Osteoblast (primary cell): ENCODE data around the gene EFL1. TPM values are rescaled to one million over a fixed set of nuclear protein-coding genes. Genes with fewer than 3 reads are reported as not detected.

Experiments used
- DNase-seq: peaks from one replicate; pipeline ENCODE4 v3.0.0; 2011; ENCODE audit warnings: low spot score, mixed read lengths; ENCODE audit not compliant: insufficient read length; ENCODE audit errors: missing footprints
- H2AFZ ChIP-seq: 2 replicates; pipeline ENCODE4 v1.6.0; 2011; ENCODE audit warnings: mild to moderate bottlenecking, low read length
- H3K27ac ChIP-seq: 2 replicates; pipeline ENCODE4 v1.5.1; 2011; ENCODE audit warnings: mild to moderate bottlenecking, low read depth, low read length, moderate library complexity
- H3K27me3 ChIP-seq: 2 replicates; pipeline ENCODE4 v1.6.0; 2012; ENCODE audit warnings: mild to moderate bottlenecking, control low read depth, inconsistent platforms, low read length, moderate library complexity; ENCODE audit not compliant: insufficient read depth
- H3K36me3 ChIP-seq: 2 replicates; pipeline ENCODE4 v1.5.1; 2011; ENCODE audit warnings: mild to moderate bottlenecking, low read length, control low read depth, moderate library complexity; ENCODE audit not compliant: insufficient read depth
- H3K4me1 ChIP-seq: 2 replicates; pipeline ENCODE4 v1.5.1; 2011; ENCODE audit warnings: mild to moderate bottlenecking, low read length, control low read depth, moderate library complexity; ENCODE audit not compliant: insufficient read depth
- H3K4me2 ChIP-seq: 2 replicates; pipeline ENCODE4 v1.6.0; 2011; ENCODE audit warnings: mild to moderate bottlenecking, low read length; ENCODE audit not compliant: insufficient read depth
- H3K4me3 ChIP-seq: fragments of 200-600 bp; sonication (generic); 3 replicates; pipeline ENCODE4 v1.5.1; 2012; ENCODE audit warnings: mild to moderate bottlenecking, low read length, inconsistent platforms; ENCODE audit not compliant: insufficient read depth
- H3K79me2 ChIP-seq: 2 replicates; pipeline ENCODE4 v1.6.0; 2012; ENCODE audit warnings: mild to moderate bottlenecking, low read length, control low read depth, inconsistent platforms; ENCODE audit not compliant: insufficient read depth
- H3K9me3 ChIP-seq: 2 replicates; pipeline ENCODE4 v1.5.1; 2011; ENCODE audit warnings: low read depth, low read length, control low read depth
- H4K20me1 ChIP-seq: 2 replicates; pipeline ENCODE4 v1.6.0; 2012; ENCODE audit warnings: mild to moderate bottlenecking, low read length, control low read depth; ENCODE audit not compliant: insufficient read depth
- total RNA-seq: library from RNA; depleted of rRNA; stranded (reverse); fragments of >200 nt; gene quantifications from 2 replicates; pipeline ENCODE4 v1.2.3, GENCODE V29; 2012
- TF ChIP-seq, protein P1 (sequence below): IDR thresholded peaks from 2 replicates; pipeline ENCODE4 v1.5.1; 2011; ENCODE audit warnings: mild to moderate bottlenecking, low read depth, low read length, moderate library complexity; ENCODE audit errors: extremely low read depth

The EFL1 gene
- total RNA-seq, 1 donor, result 32.9 TPM

DNA sequence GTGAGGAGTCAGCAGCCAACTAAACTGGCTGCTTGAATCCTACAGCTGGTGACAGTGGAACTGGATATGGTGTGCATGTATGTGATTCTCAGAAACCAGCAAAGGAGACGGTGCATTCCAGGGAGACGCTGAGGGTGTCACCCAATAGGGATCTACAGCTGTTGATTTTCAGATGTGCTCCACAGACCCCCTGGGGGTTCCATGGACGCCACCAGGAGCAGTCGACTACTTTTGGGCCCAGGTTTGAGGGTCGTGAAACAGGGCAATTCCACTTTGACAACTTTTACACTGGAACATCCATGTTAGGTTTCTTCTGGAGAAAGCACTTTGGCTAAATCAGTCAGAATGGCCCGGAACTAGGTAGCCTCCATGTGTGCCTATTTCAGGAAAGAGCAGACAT, 145.2 kb downstream of the EFL1 start:
- H3K4me3 ChIP-seq, result no peak overlapping the region
- no peaks in the 10 kb centered on the region for H3K27me3 ChIP-seq
- TF ChIP-seq, protein P1, sequence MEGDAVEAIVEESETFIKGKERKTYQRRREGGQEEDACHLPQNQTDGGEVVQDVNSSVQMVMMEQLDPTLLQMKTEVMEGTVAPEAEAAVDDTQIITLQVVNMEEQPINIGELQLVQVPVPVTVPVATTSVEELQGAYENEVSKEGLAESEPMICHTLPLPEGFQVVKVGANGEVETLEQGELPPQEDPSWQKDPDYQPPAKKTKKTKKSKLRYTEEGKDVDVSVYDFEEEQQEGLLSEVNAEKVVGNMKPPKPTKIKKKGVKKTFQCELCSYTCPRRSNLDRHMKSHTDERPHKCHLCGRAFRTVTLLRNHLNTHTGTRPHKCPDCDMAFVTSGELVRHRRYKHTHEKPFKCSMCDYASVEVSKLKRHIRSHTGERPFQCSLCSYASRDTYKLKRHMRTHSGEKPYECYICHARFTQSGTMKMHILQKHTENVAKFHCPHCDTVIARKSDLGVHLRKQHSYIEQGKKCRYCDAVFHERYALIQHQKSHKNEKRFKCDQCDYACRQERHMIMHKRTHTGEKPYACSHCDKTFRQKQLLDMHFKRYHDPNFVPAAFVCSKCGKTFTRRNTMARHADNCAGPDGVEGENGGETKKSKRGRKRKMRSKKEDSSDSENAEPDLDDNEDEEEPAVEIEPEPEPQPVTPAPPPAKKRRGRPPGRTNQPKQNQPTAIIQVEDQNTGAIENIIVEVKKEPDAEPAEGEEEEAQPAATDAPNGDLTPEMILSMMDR, result no peak
- no peaks in the 10 kb centered on the region for H4K20me1 ChIP-seq
- H3K36me3 ChIP-seq, result no peaks in the 10 kb centered on the region
- no peak overlapping the region for H3K27ac ChIP-seq
- H3K79me2 ChIP-seq, result peaks cover 2% of the 10 kb centered on the region
- H3K4me1 ChIP-seq, result peaks cover 10% of the 10 kb centered on the region
- no peak overlapping the region for H3K4me2 ChIP-seq
- DNase-seq, result no peak
- H2AFZ ChIP-seq, result no peak overlapping the region
- no peaks in the 10 kb centered on the region for H3K9me3 ChIP-seq

DNA sequence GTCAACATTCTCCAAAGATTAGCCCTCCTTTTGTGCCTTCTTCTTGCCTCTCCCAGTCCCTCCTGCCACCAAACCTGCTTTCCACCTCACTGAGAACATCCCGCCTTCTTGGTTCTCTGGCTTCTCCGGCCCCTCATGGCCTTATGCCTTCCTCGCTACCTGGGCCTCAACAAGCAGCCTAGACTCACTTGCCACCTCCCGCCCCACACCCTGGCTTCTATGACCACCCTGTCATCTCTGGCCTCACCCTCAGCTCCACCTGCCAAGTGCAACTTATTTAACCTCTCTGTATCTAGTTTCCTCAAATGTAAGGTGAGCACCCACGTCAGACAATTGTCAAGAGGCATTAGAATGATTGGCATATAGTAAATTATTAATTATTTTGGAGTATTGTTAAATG, 147.9 kb downstream of the EFL1 start:
- Histone ChIP-seq H3K27me3 (no peaks in the 10 kb centered on the region), H3K36me3 (no peaks in the 10 kb centered on the region), H3K4me2 (no peak overlapping the region), H3K79me2 (no peaks in the 10 kb centered on the region), H3K27ac (no peak overlapping the region), H3K4me3 (no peak overlapping the region), H3K9me3 (no peaks in the 10 kb centered on the region), H2AFZ (no peak overlapping the region), H3K4me1 (no peaks in the 10 kb centered on the region), H4K20me1 (no peaks in the 10 kb centered on the region)
- DNase-seq, result no peak
- TF ChIP-seq, protein P1, result no peak

DNA sequence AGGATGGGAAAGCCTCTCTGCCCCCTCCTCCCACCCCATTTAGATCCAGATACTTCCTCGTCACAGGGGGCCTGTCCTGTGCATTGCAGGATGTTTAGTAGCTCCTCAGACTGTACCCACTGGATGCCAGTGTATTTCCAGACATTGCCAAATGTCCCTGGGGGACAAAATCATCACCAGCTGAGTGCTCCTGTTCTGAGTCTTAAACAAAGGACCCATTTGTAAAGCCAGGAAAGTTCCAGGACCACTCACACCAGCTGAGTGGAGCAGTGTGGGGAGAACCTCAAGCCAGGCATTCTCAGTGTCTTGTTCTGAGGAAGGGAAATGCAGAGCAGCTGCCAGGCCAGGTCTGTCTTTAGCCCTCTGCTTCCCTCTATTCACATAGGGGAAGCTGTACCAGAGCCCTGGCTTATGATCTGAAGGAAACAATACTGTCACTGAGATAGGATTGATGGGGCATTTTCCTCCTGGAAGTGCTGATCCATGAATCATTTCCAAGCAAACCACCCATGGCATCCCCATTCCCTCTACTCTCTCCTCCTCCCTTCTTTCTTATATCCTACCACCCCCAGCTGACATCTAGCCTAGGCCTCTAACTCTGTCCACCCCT, 149.3 kb downstream of the EFL1 start:
- TF ChIP-seq, protein P1, result no peak
- no peaks in the 10 kb centered on the region for H3K4me1 ChIP-seq
- no peaks in the 10 kb centered on the region for H3K79me2 ChIP-seq
- no peaks in the 10 kb centered on the region for H3K9me3 ChIP-seq
- DNase-seq, result no peak
- H3K27ac ChIP-seq, result no peak overlapping the region
- H3K27me3 ChIP-seq, result no peaks in the 10 kb centered on the region
- H2AFZ ChIP-seq, result peak overlapping the region; percentile 26
- H3K4me2 ChIP-seq, result no peak overlapping the region
- no peaks in the 10 kb centered on the region for H3K36me3 ChIP-seq
- no peak overlapping the region for H3K4me3 ChIP-seq
- H4K20me1 ChIP-seq, result no peaks in the 10 kb centered on the region

DNA sequence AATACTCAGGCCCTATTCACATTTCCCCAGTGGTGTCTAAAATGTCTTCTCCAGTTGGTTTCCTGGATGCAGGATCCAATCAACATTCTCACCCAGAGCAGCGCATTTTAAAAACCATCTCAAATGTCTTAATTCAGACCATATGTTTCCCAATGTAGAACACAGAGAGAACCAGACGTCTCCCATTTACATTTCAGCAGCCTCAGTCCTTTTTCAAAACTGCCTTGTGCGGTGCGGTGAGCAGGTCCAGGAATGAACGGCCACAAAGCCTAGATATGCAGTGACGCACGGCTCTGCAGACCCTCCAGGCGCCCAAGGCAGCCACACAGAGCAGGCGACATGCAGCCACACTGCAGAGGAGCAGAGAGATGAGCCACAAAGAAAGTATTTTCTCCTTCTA, 150.6 kb downstream of the EFL1 start:
- no peak overlapping the region for H3K4me2 ChIP-seq
- no peaks in the 10 kb centered on the region for H3K36me3 ChIP-seq
- no peak overlapping the region for H3K27ac ChIP-seq
- no peaks in the 10 kb centered on the region for H3K9me3 ChIP-seq
- no peak overlapping the region for H2AFZ ChIP-seq
- DNase-seq, result no peak
- H3K4me1 ChIP-seq, result no peaks in the 10 kb centered on the region
- H3K79me2 ChIP-seq, result no peaks in the 10 kb centered on the region
- TF ChIP-seq, protein P1, result no peak
- no peaks in the 10 kb centered on the region for H3K27me3 ChIP-seq
- H3K4me3 ChIP-seq, result no peak overlapping the region
- no peaks in the 10 kb centered on the region for H4K20me1 ChIP-seq
